Gastrocnemius medialis (tissue), 4 donors: ENCODE data around the gene ATE1. TPM values are rescaled to one million over a fixed set of nuclear protein-coding genes. Genes with fewer than 3 reads are reported as not detected.

Source experiments
- ATAC-seq, 2 donors: fragments of 150-250 bp; one replicate each; pipeline ENCODE4 v1.9.1; 2016
- DNase-seq, 2 donors: peaks; one replicate each; pipeline ENCODE4 v3.0.0-alpha.2; 2019
- H3K27ac ChIP-seq, 4 donors: fragments of 200-600 bp; sonication (generic); 1 replicate in 1 of 4; 2 replicates in 3 of 4; pipeline ENCODE4 v1.5.1; 2016 to 2018; ENCODE audit warnings: mild to moderate bottlenecking in 2 of 4, moderate library complexity in 1 of 4
- H3K27me3 ChIP-seq, 3 donors: fragments of 200-600 bp; sonication (generic) in 2 of 3; 1 replicate in 1 of 3; 2 replicates in 2 of 3; pipeline versions ENCODE4 v1.5.1 to v1.6.0; 2016 to 2019; ENCODE audit warnings: mild to moderate bottlenecking in 1 of 3, moderate library complexity in 1 of 3
- H3K36me3 ChIP-seq, 2 donors: fragments of 200-600 bp; sonication (generic) in 1 of 2; one replicate each; pipeline ENCODE4 v1.5.1; 2017 to 2018
- H3K4me1 ChIP-seq, 2 donors: fragments of 200-600 bp; sonication (generic) in 1 of 2; one replicate each; pipeline ENCODE4 v1.5.1; 2016 to 2017; ENCODE audit warnings: mild to moderate bottlenecking in 2 of 2
- H3K4me3 ChIP-seq, 4 donors: fragments of 200-600 bp; sonication (generic) in 3 of 4; 1 replicate in 1 of 4; 2 replicates in 3 of 4; pipeline ENCODE4 v1.5.1; 2016 to 2019; ENCODE audit warnings: mild to moderate bottlenecking in 2 of 4
- H3K9me3 ChIP-seq, 3 donors: fragments of 200-600 bp; sonication (generic) in 2 of 3; 1 replicate in 1 of 3; 2 replicates in 2 of 3; pipeline ENCODE4 v1.5.1; 2016 to 2019
- CTCF ChIP-seq, 5 experiments: fragments of 450-650 bp in 3 of 5; fragments of 200-600 bp in 2 of 5; sonication (generic) in 2 of 5; IDR thresholded peaks in 4 of 5; conservative IDR thresholded peaks in 1 of 5; 1 replicate in 4 of 5; 2 replicates in 1 of 5; pipeline ENCODE4 v1.5.1; 2016 to 2019; ENCODE audit warnings: antibody characterized with exemption in 5 of 5, mild to moderate bottlenecking in 3 of 5, moderate library complexity in 3 of 5
- POLR2A ChIP-seq, 2 donors: fragments of 450-650 bp; IDR thresholded peaks; one replicate each; pipeline ENCODE4 v1.6.1; 2017; ENCODE audit warnings: antibody characterized with exemption in 2 of 2, mild to moderate bottlenecking in 2 of 2, moderate library complexity in 2 of 2
- in situ Hi-C, 4 donors: fragments of 200-750 bp; cut with MboI; loops; one replicate each; pipeline versions ENCODE4 v1.15.0 to v1.8.0; 2017; ENCODE audit warnings: low sequenced_read_pairs in 4 of 4
- intact Hi-C: fragments of 100-400 bp; cut with DNase I; formaldehyde crosslinking; loops from one replicate; pipeline ENCODE4 v1.15.1; 2023; ENCODE audit warnings: low total_unique reads
- total RNA-seq, 4 donors: library from RNA; depleted of rRNA; stranded (reverse); fragments of >200 nt; gene quantifications; one replicate each; pipeline versions ENCODE4 v1.1.0 to v1.2.3, GENCODE V29; 2016

Gene ATE1
- total RNA-seq, 4 donors from 2014 or later: 34.3 to 57.6 (median 39.4) TPM

GRCh38 chr10:121956111-121957061 is 28.6 kb upstream of the ATE1 start:
- no peaks in the 10 kb centered on the region for H3K9me3 ChIP-seq
- no peaks in the 10 kb centered on the region for H3K27me3 ChIP-seq
- peaks cover 0 to 47% of the 10 kb centered on the region in 2 donors for H3K36me3 ChIP-seq
- ATAC-seq (no peak), DNase-seq (no peak)
- in situ Hi-C loops (no loop called here), intact Hi-C loops (no loop called here)
- no peaks in the 10 kb centered on the region for H3K4me1 ChIP-seq
- H3K27ac ChIP-seq: no peak overlapping the region
- TF ChIP-seq POLR2A (IDR thresholded peaks at IDR 0.05): no peak
- TF ChIP-seq CTCF (IDR thresholded peaks at IDR 0.05 in 4 of 5, conservative IDR thresholded peaks at IDR 0.05 in 1 of 5): no peak
- no peak overlapping the region for H3K4me3 ChIP-seq

- TF ChIP-seq POLR2A (IDR thresholded peaks at IDR 0.05) (no peak), CTCF (IDR thresholded peaks at IDR 0.05 in 4 of 5, conservative IDR thresholded peaks at IDR 0.05 in 1 of 5) (no peak)
- no peak for DNase-seq
These were observed 24.4 kb upstream of the ATE1 start for GRCh38 chr10:121952226-121952625.

GRCh38 chr10:121949451-121949850 is 21.6 kb upstream of the ATE1 start:
- DNase-seq (no peak), ATAC-seq (no peak)
- Histone ChIP-seq H3K36me3 (no peaks in the 10 kb centered on the region), H3K27ac (no peak overlapping the region), H3K4me1 (no peaks in the 10 kb centered on the region), H3K27me3 (no peaks in the 10 kb centered on the region), H3K9me3 (no peaks in the 10 kb centered on the region), H3K4me3 (no peak overlapping the region)
- no peak for TF ChIP-seq POLR2A (IDR thresholded peaks at IDR 0.05)
- TF ChIP-seq CTCF (IDR thresholded peaks at IDR 0.05 in 4 of 5, conservative IDR thresholded peaks at IDR 0.05 in 1 of 5): no peak
- intact Hi-C loops: no loop called here
- in situ Hi-C loops: no loop called here

More at GRCh38 chr10:121952226-121952625, 24.4 kb upstream of the ATE1 start:
- in situ Hi-C loops (no loop called here), intact Hi-C loops (no loop called here)
- ATAC-seq: no peak
- Histone ChIP-seq H3K4me1 (no peaks in the 10 kb centered on the region), H3K4me3 (no peak overlapping the region), H3K9me3 (no peaks in the 10 kb centered on the region), H3K27me3 (no peaks in the 10 kb centered on the region), H3K27ac (no peak overlapping the region), H3K36me3 (peaks cover 0 to 13% of the 10 kb centered on the region in 2 donors)

- no peak overlapping the region for H3K27ac ChIP-seq
- no peak for TF ChIP-seq CTCF (IDR thresholded peaks at IDR 0.05 in 4 of 5, conservative IDR thresholded peaks at IDR 0.05 in 1 of 5)
- no peak for TF ChIP-seq POLR2A (IDR thresholded peaks at IDR 0.05)
These were observed 21.2 kb upstream of the ATE1 start for GRCh38 chr10:121949049-121949448.

More at GRCh38 chr10:121949049-121949448, 21.2 kb upstream of the ATE1 start:
- H3K27me3 ChIP-seq: no peaks in the 10 kb centered on the region
- DNase-seq (no peak), ATAC-seq (no peak)
- no peaks in the 10 kb centered on the region for H3K36me3 ChIP-seq
- no peaks in the 10 kb centered on the region for H3K4me1 ChIP-seq
- in situ Hi-C loops: no loop called here
- H3K9me3 ChIP-seq: no peaks in the 10 kb centered on the region
- H3K4me3 ChIP-seq: no peak overlapping the region
- intact Hi-C loops: no loop called here
